Measurements from ENCODE around the gene STYK1. TPM values are rescaled to one million over a fixed set of nuclear protein-coding genes. Genes with fewer than 3 reads are reported as not detected.
"Not testable (repeated sequence)": the region's sequence is repeated elsewhere in the genome, so short reads cannot be mapped to it uniquely, and the experiment has no call there.

Gene STYK1
- total RNA-seq, 1 donor from 2014 or later, result 3.8 TPM

DNA sequence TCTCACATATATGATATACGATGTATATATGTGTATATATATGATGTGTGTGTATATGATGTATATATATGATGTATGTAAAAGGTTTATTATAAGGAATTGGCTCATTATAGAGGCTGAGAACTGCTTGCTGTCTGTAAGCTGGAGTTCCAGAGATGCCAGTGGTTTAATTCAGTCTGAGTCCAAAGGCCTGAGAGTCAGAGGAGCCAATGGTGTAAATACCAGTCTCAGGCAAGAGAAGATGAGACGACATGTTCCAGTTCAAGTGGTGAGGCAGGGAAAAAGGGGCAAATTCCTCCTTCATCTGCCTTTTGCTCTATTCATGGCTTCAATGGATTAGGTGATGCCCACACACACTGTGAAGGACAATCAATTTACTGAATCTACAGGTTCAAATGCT is 17.1 kb upstream of the STYK1 start:
- peak; percentile 49 for DNase-seq (ENCODE audit: low read depth)

DNA sequence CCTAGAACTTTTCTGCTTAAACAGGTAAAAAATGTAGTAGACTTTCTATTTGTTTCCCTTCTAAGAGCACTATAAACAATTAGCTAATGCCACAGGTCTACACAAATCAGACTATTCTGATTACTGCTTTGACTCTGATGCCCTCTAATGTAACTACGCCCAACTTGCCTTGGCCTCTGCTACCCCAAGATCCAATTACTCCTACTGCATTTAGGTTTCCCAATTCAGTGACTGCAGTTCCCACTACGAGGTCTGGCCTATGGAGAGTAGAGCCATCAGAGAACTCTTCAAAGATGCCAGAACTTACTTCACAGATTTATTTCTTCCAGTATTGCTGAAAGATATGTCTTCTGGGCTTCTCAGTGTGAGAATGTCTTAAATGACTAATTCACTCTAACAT is 15.3 kb upstream of the STYK1 start:
- DNase-seq (ENCODE audit: low read depth), result no peak

DNA sequence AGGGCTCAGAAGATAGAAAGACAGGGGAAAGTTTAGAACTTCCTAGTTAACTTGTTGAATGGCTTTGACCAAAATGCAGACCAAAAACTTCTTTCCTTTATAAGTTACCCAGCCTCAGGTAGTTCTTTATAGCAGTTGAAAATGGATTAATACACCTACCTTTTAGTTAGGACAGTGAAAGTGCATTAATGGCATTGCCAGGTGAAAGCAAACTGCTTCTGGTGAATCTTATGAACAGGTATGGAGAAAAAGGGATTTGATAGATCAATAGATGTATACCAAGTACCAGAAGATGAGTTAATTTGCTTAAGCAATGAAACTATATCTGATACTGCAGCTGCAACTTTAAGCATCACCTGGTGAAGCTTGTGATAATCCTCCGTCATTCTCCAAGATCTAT is 14.2 kb upstream of the STYK1 start:
- DNase-seq (ENCODE audit: low read depth), result no peak

DNA sequence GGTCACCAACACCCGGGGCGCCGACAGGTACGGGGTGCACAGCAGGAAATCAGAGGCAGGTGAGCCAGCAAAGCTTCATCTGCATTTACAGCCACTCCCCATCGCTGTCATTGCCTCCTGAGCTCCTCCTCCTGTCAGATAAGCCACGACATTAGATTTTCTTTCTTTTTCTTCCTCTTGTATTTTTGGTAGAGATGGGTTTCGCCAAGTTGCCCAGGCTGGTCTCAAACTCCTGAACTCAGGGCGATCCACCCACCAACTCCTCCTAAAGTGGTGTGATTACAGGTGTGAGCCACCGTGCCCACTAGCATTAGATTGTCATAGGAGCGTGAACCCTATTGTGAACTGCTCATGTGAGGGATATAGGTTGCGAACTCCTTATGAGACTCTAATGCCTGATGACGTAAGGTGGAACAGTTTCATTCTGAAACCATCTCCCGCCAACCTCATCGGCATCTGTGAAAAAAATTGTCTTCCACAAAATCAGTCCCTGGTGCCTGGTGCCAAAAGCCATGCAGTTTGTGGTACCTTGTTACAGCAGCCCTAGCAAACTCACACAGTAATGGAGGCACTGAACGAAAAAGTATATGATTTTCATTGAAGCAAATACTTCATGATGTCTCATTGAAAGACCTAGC is 1.5 kb downstream of the STYK1 start:
- no peak for DNase-seq (ENCODE audit: low read depth)

DNA sequence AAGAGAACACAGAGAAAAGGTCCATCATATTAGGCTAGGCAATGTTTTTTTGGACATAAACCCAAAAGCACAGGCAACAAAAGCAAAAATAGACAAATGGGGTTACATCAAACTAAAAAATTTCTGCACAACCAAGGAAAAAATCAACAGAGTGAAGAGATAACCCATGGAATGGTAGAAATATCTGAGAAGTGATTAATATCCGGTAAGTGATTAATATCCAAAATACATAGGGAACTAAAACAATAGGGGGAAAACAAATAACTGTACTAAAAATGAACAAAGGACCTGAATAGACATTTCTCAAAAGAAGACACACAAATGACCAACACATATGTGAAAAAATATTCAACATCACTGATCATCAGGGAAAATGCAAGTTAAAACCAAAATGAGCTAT is 4.3 kb downstream of the STYK1 start:
- no peak for DNase-seq (ENCODE audit: low read depth)

DNA sequence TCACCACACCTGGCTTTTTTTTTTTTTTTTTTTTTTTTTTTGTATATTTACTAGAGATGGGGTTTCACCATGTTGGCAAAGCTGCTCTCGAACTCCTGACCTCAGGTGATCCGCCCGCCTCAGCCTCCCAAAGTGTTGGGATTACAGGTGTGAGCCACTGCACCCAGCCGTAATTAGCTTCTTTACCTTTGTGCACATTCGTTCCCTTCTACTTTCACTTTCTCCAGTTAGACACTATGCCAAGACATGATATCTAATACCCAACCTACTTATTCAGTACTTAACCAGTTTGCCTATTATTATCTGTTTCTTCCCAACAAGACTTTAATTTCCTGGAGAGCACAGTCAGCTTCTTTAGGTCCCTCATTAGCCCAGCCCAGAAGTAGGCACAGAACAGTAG is 5.3 kb downstream of the STYK1 start:
- no peak for DNase-seq (ENCODE audit: low read depth)

DNA sequence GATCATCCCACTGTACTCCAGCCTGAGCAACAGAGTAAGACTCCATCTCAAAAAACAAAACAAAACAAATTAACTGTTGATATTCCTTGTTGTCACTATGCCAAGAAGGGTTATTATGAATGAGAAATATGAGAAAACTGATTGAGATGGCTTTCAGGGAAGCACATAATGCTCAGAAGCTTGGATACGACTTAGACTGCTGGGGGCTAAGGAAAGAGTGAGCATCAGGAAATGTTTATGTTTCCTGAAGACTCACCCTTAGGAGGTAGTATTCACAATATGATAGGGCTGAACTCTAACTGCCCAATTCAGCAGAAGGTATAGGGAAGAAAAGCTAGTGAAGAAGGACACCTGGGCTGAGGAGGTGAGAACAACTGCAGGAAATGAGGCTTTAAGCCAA is 6.3 kb downstream of the STYK1 start:
- no peak for DNase-seq (ENCODE audit: low read depth)

DNA sequence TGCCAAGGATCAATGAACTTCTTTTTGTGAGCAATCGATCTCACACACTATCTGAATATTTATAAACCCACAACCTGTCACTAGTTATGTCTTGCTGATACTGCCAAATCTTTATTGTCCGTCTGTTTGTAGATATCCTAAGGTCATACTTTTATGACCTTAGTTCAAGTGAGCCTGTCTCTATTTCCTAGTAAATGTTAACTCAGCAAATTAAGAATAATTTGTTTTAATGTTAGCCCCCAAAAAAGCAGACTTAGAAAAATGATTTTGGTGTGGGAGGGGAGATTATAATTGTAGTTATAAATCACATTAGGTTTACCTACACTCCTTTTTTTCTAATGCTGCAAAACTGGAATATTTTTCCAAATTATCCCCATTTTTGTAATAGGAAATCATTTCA is 9.4 kb downstream of the STYK1 start:
- no peak for DNase-seq (ENCODE audit: low read depth)

DNA sequence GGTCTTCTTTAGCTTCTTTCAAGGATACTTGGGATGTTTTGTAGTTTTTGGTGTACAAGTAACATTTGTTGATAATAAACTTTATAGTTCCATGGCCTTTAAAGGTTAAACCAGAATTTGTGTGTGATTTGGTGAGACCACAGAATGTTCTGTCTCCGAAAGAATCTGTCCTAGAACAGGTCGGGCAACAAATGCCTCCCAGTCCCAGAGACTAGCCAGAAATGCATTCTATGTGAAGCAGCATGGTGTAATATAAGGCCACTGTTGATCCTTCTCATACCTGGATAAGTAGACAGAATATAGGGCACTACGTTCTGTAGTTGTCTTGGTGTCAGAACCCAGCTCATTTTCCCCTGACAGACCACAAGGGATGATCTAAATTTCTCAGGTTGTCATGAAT is 10.0 kb downstream of the STYK1 start:
- DNase-seq (ENCODE audit: low read depth), result no peak

DNA sequence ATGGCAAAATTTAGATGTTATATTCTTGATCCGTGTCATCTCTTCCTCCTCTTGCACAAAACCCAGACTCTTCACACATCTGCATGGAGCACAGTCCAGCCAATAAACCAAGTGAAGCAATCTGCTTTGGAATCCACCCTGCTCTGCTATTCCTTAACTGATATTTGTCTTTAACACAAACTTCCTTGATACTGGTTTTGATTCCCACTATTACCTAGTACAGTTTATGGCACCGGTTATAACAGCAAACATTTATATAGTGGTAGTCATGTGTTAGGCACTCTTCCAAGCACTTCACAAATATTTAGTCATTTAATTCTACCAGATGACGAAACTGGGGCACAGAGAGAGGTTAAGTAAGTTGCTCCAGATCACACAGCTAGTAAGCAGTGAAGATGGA is 12.5 kb downstream of the STYK1 start:
- no peak for DNase-seq (ENCODE audit: low read depth)

DNA sequence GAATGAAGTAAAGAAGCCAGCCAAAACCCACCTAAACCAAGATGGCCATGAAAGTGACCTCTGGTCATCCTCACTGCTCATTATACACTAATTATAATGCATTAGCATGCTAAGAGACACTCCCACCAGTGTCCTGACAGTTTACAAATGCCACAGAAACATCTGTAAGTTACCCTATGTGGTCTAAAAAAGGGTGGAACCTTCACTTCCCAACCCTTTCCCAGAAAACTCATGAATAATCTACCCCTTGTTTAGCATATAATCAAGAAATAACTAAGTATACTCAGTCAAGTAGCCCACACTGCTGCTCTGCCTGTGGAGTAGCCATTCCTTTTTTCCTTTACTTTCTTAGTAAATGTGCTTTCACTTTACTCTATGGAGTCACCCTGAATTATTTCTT is 19.8 kb downstream of the STYK1 start:
- no peak for DNase-seq (ENCODE audit: low read depth)

DNA sequence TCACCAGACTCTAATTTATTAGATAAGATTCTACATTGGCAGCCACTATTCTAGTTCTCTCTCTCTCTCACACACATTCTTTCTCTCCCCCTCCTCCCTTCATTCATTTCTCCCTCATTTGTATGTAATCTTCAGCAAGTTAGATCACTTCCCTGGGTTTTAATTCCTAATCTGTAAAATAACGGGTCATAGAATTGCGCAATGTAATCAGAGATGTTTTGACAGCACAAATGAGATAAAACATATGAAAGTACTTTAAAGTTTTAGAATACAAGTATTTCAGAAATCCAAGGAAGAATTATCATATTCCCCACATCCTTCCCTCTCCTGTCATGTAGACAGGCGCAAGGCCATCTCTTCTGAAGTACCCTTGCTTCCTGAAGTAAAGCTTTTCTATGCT is 21.7 kb downstream of the STYK1 start:
- DNase-seq (ENCODE audit: low read depth), result no peak

DNA sequence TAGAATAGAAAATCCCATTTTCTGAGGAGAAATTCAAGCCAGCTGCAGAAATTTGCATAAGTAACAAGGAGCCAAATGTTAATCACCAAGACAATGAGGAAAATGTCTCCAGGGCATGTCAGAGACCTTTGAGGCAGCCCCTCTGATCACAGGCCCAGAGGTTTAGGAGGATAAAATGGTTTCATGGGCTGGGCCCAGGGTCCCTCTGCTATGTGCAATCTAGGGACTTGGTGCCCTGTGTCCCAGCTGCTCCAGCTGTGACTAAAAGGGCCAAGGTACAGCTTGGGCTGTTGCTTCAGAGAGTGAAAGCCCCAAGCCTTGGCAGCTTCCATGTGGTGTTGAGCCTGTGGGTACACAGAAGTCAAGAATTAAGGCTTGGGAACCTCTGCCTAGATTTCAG is 27.3 kb downstream of the STYK1 start:
- not testable (repeated sequence) for DNase-seq (ENCODE audit: low read depth)

DNA sequence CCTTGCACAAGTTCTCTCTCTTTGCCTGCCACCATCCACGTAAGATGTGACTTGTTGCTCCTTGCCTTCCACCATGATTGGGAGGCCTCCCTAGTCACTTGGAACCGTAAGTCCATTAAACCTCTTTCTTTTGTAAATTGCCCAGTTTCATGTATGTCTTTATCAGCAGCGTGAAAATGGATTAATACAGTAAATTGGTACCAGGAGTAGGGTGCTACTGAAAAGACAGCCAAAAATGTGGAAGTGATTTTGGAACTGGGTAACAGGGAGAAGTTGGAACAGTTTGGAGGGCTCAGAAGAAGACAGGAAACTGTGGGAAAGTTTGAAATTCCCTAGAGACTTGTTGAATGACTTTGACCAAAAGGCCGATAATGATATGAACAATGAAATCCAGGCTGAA is 27.9 kb downstream of the STYK1 start:
- no peak for DNase-seq (ENCODE audit: low read depth)

DNA sequence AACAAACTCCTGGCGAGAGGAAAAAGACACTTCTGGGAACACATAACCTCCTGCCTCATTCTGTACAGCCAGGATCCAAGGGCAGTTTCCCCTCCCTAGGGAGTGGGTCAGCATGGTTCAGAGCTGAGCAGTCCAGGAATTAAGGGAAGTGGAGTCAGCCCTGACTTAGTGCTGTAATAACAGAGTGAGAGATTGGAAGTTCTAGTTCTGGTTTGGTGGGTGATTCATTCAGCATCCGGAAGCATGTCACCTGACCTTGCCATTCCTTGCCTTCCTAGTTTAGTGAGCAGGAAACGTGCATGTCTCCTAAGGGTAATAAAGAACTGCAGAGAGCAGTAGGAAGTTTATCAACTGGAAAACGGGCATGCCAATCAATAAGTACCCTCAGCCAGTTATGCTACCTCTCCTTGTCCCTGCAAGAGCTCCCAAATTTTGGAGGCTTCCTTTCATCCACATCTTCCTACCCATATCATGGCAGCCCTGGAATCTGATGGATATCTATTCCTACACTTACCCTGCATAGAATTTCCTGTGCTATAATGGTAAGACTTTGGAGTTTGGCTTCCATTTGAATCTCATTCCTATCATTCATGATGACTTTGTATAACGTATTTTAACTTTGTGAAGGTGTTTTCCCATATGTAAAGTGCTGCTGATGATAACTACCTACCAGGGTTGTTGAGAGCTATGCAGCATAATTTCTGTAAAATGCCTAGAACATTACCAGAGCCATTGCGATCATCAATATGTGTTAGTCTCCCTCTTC is 31.9 kb downstream of the STYK1 start:
- no peak for DNase-seq (ENCODE audit: low read depth)

DNA sequence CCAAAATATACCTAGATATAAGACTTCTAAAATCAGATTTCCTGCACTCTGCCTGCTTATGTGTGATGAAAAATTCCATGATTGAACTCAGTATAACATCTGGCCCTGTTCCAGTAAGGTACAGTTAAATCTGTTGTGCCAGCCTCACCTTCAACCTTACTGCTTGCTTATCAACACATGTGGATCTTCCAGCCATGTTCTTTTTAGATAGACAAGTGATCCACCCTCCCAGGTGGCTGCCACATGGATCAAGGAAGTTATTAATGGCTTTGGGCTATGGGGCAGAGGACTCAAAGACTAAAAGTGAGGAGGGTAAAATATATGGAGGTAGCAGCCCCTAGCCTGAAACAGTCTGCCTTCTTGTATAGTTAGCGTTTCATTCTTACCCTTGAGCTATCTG is 35.1 kb downstream of the STYK1 start:
- no peak for DNase-seq (ENCODE audit: low read depth)

DNA sequence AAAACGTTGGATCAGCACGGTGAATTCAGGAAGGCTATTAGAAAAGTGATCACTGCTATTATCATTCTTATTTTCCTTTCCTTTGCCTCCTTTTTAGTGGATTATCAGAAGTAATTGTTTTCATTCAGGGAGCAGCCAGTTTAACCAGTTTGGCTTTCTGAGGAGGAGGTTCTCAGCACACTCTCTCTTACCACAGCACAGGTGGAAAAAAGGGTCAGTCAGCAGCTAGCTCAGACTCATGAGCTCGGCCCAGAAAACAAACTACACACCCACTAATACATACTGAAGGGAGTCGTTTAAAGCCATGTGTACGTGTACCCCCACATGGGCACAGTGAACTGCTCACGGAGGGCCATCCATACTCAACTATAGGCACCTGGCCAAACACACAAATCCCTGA is 37.2 kb downstream of the STYK1 start:
- peak; percentile 62 for DNase-seq (ENCODE audit: low read depth)

DNA sequence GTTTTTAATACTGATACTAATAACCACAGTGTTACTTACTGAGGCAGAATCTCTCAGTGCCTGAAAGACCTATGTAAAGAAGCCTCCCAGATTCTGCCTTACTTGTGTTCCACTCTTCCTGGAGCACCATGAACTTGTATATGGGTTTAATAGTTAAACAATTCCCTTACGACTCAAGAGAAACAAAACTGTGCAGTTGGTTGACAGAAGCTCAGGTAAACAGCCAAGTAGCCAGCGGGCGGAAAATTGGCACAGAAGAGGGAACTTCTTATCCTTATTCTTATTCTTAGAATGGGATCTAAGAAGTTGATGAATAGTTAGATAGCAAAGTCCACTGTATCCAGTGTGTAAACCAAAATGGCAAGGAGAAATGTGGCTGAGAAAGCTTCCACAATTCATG is 37.7 kb downstream of the STYK1 start:
- DNase-seq (ENCODE audit: low read depth), result no peak

DNA sequence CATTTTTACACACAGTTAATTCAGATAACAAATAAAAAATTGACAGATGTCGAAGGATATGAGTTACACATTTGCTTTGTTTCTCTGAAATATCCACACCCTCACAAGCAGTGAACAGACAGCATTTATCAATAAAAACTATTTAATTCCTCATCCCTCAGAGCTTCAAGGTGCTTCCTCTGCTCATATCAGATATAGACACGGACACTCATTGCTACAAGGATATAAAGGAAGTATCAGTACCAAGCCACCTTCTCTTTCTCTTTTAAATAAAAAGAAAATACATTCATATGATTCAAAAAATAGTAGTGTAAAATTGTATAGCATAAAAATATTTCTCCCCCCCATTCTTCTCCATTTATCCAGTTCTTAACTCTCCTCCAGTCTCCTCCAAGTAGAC is 38.5 kb downstream of the STYK1 start:
- DNase-seq (ENCODE audit: low read depth), result no peak

DNA sequence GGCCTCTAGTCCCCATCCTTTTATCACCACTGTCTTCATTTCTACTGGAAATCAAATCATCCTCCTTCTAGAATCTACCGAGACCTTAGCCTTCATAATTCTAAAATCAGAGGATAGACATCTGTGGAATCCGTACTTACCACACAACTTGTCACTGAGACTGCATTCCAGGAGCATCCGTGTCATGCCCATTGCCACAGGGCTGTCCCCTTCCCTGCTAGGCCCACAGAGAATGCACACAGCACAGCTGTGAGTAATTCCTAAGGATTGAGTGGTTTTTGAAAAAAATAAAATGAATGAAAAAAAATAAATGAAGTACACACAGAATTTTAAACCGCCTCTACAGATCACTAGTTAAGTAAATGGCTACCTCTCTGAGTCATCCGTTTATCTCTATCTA is 39.4 kb downstream of the STYK1 start:
- peak; percentile 91 for DNase-seq (ENCODE audit: low read depth)

DNA sequence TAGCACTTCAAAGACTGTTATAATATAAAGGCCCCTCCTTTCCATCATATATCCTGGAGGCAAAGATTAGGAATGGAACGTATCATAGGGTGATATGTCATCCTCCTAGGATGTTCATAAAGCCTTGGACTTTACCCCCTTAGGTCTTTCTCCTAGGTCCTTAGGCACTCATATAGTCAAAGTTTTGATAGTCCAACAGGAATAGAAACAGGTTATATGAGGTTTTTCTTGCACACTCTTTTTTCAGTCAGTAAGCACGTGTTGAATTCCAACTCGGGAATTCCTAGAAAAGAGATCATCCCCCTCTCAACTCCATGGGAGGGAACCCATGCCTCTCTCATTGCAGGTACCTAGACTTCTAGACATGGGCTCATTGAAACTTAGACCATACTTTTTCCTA is 40.3 kb downstream of the STYK1 start:
- no peak for DNase-seq (ENCODE audit: low read depth)

DNA sequence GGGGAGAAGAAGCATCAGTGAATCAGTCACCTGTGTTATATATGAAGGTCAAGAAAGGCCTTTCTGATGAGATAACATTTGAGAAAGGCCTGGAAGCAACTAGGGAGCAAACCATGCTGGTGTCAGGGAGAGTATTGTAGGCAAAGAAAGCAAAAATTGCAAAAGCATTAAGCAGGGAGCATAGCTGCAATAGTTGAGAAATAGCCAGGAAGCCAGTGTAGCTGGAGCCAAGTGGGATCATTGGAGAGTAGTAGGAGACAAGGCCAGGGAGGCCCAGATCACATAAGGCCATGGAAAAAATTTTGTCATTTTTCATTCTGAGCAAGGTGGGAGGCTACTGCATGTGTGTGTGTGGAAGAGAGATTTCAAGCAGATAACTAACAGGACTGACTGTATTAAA is 41.6 kb downstream of the STYK1 start:
- no peak for DNase-seq (ENCODE audit: low read depth)

DNA sequence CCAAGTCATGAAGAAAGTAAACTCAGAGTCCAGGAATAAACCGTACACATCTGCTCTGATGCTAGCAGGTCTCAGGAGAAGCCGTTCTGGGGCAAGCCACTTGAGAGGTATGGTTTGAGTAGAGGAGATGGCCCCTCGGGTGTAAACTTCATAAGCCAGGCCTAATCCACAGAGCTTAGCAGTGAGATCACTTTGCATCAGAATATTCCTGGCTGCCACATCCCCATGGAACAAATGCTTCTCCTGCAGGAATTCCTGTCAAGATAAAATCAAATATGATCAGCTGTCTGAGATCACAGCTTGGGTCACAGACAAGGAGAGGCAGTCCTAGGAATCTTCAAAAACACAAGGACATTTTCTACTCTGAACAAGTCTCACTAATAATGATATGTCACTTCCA is 49.2 kb downstream of the STYK1 start:
- peak; percentile 59 for DNase-seq (ENCODE audit: low read depth)

Data from myocyte (in vitro differentiated cells).